Subcutaneous abdominal adipose tissue (tissue), 5 donors: Measurements from ENCODE around the gene PUM1.

Source experiments
- H3K27ac ChIP-seq: one replicate; pipeline ENCODE4 v1.7.0; 2013; ENCODE audit warnings: low read depth, mild to moderate bottlenecking, inconsistent platforms, low read length, moderate library complexity
- H3K27me3 ChIP-seq, 5 donors: one replicate each; pipeline ENCODE4 v1.7.0; 2013; ENCODE audit warnings: low read length in 5 of 5, inconsistent platforms in 1 of 5; ENCODE audit not compliant: control insufficient read depth in 5 of 5, insufficient read depth in 4 of 5
- H3K36me3 ChIP-seq, 5 donors: one replicate each; pipeline ENCODE4 v1.7.0; 2013; ENCODE audit warnings: low read length in 5 of 5; ENCODE audit not compliant: control insufficient read depth in 5 of 5, insufficient read depth in 5 of 5
- H3K4me1 ChIP-seq, 5 donors: one replicate each; pipeline ENCODE4 v1.7.0; 2013; ENCODE audit warnings: low read length in 5 of 5, mild to moderate bottlenecking in 3 of 5, moderate library complexity in 1 of 5; ENCODE audit not compliant: control insufficient read depth in 5 of 5, insufficient read depth in 5 of 5
- H3K4me3 ChIP-seq, 5 donors: one replicate each; pipeline ENCODE4 v1.7.0; 2013; ENCODE audit warnings: low read length in 5 of 5, low read depth in 1 of 5
- H3K9ac ChIP-seq, 5 donors: one replicate each; pipeline ENCODE4 v1.7.0; 2013; ENCODE audit warnings: low read length in 5 of 5, mild to moderate bottlenecking in 4 of 5, moderate library complexity in 3 of 5
- H3K9me3 ChIP-seq, 5 donors: one replicate each; pipeline ENCODE4 v1.7.0; 2013; ENCODE audit warnings: low read length in 5 of 5; ENCODE audit not compliant: control insufficient read depth in 5 of 5
- donor health status: healthy.
- donor health status: healthy.
- donor health status: healthy.
- donor health status: healthy.
- donor health status: healthy.

Gene PUM1

DNA sequence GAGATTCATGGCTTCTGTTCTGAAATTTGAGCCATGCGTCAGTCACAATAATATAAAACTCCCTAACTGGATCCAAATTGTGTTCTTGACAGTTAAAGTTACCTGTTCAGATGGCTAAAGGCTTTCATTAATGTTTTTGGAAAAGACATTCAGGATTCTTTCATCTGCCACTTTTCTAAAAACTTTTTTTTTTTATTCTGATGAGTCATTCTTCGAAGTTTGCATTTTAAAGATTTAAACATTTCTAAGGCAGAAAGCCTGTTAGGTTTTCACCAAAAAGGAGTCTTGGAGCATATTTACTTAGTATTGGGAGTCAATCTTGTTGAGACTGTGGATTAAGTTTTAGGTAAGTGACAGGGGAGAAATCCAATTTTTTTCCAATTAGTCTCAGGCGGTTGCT, 138.1 kb downstream of the PUM1 start:
- H3K27me3 ChIP-seq, result no peaks in the 10 kb centered on the region
- no peak overlapping the region for H3K4me3 ChIP-seq
- H3K4me1 ChIP-seq, result peaks cover 0 to 13% (median 0%) of the 10 kb centered on the region in 5 donors
- no peak overlapping the region for H3K9ac ChIP-seq
- H3K27ac ChIP-seq, result no peak overlapping the region
- H3K9me3 ChIP-seq, result no peaks in the 10 kb centered on the region
- H3K36me3 ChIP-seq, result peaks cover 0 to 18% (median 8%) of the 10 kb centered on the region in 5 donors

DNA sequence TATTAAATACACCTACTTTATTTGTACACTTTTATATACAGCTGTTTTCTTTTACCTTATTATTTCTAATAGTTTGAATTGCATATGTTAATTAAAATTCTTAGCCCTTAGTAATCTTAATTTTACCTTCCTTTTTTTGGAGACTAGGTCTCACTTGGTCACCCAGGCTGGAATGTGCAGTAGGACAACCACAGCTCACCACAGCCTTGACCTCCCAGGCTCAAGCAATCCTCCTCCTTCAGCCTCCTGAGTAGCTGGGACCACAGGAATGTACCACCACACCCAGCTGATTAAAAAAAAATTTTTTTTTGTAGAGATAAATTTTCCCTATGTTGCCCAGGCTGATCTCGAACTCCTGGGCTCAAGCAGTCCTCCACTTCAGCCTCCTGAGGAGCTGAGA, 141.9 kb downstream of the PUM1 start:
- H3K9me3 ChIP-seq, result no peaks in the 10 kb centered on the region
- no peak overlapping the region for H3K27ac ChIP-seq
- H3K36me3 ChIP-seq, result no peaks in the 10 kb centered on the region
- no peak overlapping the region for H3K4me3 ChIP-seq
- no peak overlapping the region for H3K9ac ChIP-seq
- peaks cover 0 to 6% (median 0%) of the 10 kb centered on the region in 5 donors for H3K4me1 ChIP-seq
- no peaks in the 10 kb centered on the region for H3K27me3 ChIP-seq

DNA sequence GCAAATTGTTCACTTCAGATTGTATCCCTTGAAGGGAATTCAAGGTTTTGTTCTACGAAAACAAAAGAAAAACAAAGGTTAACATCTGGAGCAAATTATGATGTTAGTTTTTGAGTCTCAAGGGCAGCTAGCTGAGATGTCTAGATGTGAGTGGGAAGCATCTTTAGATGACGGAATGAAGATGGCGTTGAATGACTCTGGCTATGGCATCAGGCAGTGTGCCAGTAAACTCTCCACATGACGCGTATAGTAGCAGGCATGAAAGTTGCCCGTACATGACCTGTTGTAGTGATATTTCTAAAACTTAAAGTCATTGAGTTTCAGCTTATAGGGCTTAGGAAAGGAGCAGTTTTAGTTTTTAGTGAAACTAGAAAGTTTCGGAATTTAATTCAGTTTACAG, 144.7 kb downstream of the PUM1 start:
- Histone ChIP-seq H3K27ac (no peak overlapping the region), H3K4me3 (no peak overlapping the region), H3K36me3 (no peaks in the 10 kb centered on the region), H3K9ac (no peak overlapping the region), H3K4me1 (peaks cover 0 to 6% (median 0%) of the 10 kb centered on the region in 5 donors), H3K27me3 (no peaks in the 10 kb centered on the region), H3K9me3 (no peaks in the 10 kb centered on the region)

DNA sequence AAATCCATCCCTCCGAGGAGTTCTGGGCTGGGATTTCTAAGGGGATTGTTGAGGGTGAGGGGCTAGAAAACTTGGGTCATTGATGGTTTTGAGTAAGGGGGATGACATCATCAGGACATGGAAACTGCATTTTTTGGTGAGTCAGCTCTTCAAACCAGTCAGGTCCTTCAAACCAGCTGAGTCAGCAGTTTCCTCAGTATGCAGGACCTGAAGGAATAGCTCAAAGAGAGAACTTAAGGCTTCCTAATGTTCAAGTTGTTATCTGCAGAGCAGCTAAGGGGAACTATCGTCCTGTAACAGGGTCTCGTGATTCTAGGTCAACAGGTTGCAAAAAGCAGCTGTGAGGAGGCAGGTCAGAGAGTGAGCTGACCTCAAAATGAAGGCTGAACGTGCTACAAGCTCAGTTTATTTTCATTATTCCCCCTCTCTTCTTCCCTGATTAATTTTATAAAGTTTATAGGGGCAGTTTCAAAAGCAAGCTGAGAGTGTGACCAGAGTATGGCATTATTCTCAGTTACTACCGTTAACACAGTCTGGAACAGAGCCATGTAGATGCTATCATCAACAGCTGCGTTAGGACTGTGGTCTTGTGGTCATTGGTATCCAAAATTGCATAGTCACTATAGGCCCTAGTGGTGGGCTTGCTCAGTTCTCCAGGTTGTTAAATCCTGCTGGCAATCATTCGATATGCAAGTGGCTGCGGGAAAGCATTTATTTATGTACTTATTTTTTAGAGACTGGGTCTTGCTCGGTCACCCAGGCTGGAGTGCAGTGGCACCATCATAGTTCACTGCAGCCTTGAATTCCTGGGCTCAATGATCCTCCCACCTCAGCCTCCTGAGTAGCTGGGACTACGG, 146.3 kb downstream of the PUM1 start:
- H3K4me1 ChIP-seq, result peaks cover 0 to 10% (median 0%) of the 10 kb centered on the region in 5 donors
- H3K9ac ChIP-seq, result no peak overlapping the region
- H3K27me3 ChIP-seq, result no peaks in the 10 kb centered on the region
- H3K36me3 ChIP-seq, result no peaks in the 10 kb centered on the region
- no peak overlapping the region for H3K27ac ChIP-seq
- no peaks in the 10 kb centered on the region for H3K9me3 ChIP-seq
- no peak overlapping the region for H3K4me3 ChIP-seq

DNA sequence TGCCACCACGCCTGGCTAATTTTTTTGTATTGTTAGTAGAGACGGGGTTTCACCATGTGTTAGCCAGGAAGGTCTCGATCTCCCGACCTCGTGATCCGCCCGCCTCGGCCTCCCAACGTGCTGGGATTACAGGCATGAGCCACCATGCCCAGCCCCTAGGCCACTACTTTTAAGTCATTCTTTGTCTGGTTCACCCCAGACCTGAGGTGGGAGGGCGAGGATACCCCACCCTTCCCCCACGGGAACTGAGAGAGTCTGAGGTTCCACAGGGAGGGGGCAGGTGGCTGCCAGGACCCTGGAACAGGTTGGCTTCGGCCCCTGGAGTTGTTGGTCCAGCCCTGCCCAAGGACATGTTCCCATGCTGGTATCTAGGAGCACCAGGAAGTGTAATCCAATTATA, 149.2 kb downstream of the PUM1 start:
- Histone ChIP-seq H3K27me3 (no peaks in the 10 kb centered on the region), H3K36me3 (no peaks in the 10 kb centered on the region), H3K27ac (no peak overlapping the region), H3K9me3 (no peaks in the 10 kb centered on the region), H3K4me3 (no peak overlapping the region), H3K4me1 (peaks cover 0 to 33% (median 11%) of the 10 kb centered on the region in 5 donors), H3K9ac (no peak overlapping the region)

DNA sequence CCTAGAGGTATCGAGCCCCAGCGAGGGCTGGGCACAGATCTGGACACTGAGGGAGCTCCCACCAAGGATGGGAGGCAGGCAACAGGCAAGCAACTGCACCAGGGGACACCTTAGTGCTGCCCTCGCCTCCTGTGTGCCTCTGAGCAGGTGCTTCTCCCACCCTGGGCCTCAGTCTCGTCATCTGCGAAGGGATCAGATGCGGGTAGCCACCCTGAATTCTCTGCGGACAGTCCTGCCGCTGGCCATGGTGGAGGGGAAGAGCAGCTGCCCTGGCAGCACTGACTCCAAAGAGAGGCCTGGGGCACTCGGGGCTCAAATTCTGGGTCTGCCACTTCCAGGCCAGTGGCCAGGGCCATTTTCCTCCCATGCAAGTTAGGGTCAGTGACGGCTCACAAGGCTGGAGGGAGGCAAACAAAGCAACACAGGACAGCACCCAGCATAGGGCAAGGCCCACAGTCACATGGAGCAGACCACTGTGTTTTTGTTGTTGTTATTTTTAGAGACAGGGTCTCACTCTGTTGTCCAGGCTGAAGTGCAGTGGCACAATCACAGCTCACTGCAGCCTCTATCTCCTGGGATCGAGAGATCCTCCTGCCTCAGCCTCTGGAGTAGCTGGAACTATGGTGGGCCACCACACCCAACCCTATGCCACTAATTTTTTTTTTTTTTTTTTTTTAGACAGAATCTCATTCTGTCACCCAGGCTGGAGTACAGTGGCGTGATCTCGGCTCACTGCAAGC, 149.9 kb downstream of the PUM1 start:
- Histone ChIP-seq H3K4me3 (no peak overlapping the region), H3K27ac (no peak overlapping the region), H3K9me3 (no peaks in the 10 kb centered on the region), H3K27me3 (no peaks in the 10 kb centered on the region), H3K36me3 (no peaks in the 10 kb centered on the region), H3K9ac (no peak overlapping the region), H3K4me1 (peaks cover 0 to 39% (median 13%) of the 10 kb centered on the region in 5 donors)

DNA sequence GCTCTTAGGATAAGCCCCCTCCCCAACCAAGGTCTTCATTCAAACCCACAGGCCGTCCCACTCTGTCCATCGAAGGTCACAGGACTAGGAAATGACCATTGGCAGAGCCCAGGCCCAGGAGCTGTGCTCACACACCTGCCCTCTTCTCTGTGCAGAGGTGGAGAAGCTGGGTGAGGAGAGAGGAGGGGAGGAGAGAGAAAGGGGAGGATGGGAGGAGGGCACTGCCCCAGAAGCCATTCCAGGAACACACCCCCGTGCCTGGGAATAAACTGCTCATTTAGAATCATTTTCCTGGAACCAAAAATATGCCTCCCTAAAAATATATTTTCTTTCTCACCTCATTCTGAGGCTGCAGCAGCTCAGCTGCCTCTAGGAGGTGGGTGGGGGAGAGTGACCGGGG, 150.6 kb downstream of the PUM1 start:
- Histone ChIP-seq H3K9ac (no peak overlapping the region), H3K36me3 (no peaks in the 10 kb centered on the region), H3K4me3 (no peak overlapping the region), H3K9me3 (no peaks in the 10 kb centered on the region), H3K27me3 (no peaks in the 10 kb centered on the region), H3K4me1 (peaks cover 0 to 43% (median 16%) of the 10 kb centered on the region in 5 donors), H3K27ac (no peak overlapping the region)

DNA sequence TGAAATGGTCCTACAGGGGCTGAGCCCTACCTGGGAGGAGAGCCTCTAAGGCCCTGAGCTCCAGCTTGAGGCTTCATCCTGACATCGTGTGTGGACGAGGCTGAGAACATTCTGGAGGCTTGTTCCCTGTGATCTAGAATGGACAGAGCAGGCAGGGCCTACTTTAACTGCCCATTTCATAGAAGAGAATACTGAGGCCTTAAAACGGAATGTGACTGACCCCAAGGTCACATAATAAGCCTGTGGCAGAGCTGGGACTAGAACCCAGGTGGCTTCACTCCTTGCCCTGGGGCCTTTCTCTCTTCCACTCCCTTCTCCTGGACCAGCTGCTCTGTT, 151.0 kb downstream of the PUM1 start:
- Histone ChIP-seq H3K27me3 (no peaks in the 10 kb centered on the region), H3K27ac (no peak overlapping the region), H3K4me1 (peaks cover 0 to 46% (median 19%) of the 10 kb centered on the region in 5 donors), H3K4me3 (no peak overlapping the region), H3K36me3 (no peaks in the 10 kb centered on the region), H3K9me3 (no peaks in the 10 kb centered on the region), H3K9ac (no peak overlapping the region)

DNA sequence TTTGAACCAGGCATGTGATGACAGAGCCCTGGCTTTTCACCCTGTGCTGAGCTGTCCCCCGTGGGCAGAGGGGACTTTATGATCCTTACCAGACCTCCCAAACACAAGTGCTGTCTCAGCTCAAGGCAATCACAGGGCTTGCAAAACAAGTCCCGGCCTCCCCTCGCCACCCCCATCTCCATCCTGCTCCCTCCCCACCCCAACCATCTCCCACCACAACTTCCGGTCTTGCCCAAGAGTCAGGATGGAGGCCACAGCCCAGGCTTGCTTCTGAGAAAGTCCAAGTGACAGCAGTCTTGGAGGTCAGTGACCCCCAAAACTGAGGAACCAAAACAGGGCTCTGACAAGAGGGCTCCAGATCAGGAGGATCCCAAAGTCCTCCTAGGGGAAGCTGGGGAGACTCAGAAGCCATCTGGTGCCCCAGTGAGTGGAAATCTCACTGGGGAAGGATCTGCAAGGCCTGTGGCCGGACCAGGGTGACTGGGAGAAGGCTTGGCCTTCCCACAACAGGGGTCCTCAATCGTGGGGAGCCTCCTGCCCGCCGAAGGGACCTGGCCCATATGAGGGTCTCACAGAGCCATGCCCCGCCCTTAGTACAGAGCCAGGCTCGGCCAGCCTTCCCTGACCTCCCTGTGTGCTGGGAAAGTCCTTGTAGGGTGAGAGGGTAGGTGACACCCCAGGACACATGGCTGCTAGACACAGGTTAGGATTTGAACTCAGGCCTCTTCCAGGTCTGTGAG, 152.4 kb downstream of the PUM1 start:
- Histone ChIP-seq H3K4me3 (no peak overlapping the region), H3K27me3 (no peaks in the 10 kb centered on the region), H3K36me3 (no peaks in the 10 kb centered on the region), H3K27ac (no peak overlapping the region), H3K9me3 (no peaks in the 10 kb centered on the region), H3K4me1 (peaks cover 2 to 47% (median 27%) of the 10 kb centered on the region in 5 donors), H3K9ac (no peak overlapping the region)

DNA sequence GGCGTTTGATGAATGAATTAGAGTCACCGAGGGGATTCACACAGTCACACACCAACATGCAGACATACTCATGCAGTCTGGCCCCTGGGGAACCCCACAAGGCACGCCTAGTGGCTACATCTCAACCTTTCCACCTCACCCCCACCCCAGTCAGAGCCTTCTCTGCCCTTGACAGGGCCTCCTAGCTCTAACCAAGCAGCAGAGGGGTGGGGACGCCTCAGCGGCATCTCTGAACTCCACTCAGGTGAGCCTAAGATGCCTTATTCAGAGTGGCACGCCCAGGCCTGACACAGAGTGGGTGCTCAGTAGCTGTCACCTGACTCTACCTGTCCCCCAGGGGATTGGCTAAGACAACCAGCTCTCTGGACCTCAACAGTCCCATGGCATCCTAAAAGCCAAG, 153.3 kb downstream of the PUM1 start:
- Histone ChIP-seq H3K4me1 (peaks cover 3 to 56% (median 36%) of the 10 kb centered on the region in 5 donors), H3K4me3 (no peak overlapping the region), H3K27me3 (no peaks in the 10 kb centered on the region), H3K36me3 (no peaks in the 10 kb centered on the region), H3K9ac (no peak overlapping the region), H3K9me3 (no peaks in the 10 kb centered on the region), H3K27ac (no peak overlapping the region)
